ENCODE measurements around the gene EXO5. TPM values are rescaled to one million over a fixed set of nuclear protein-coding genes. Genes with fewer than 3 reads are reported as not detected.
"Not testable (repeated sequence)": the region's sequence is repeated elsewhere in the genome, so short reads cannot be mapped to it uniquely, and the experiment has no call there.

EXO5 gene
- total RNA-seq, 2 experiments from 2014 or later: 15.4 to 15.9 TPM

DNA sequence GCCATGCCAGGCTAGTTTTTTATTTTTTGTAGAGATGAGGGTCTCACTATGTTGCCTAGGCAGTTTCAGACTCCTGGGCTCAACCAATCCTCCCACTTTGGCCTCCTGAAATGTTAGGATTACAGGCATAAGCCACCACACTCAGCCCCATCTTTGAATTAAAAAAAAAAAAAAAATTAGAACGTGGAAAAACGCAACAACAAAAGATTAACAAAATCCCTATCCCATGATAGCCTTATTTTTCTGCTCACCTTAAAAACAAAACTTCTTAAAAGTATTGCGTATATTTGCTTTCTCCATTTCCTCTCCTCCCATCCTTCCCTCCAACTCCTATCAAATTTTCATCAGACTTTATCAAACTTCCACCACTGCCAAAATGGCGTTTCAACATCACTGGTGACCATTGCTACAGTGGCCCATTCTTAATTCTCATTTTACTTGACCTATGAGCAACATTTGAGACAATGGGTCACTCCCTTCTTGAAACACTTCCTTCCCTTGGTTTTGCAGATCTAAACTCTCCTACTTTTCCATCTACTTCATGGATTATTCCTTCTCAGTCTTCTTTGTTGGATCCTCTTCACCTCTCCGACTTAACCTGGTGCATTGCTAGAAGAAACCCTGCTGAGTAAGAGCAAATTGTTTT is 22.3 kb downstream of the EXO5 start:
- DNase-seq: no peak
- peaks cover 35% of the 10 kb centered on the region for H3K36me3 Mint-ChIP-seq
- CTCF ChIA-PET: interaction anchor here (1.2 to 3.0 kb wide), 3 partner anchors 18 to 420 kb away, joined by 3 to 11 read pairs (median 3); no protein-coding TSS in a partner anchor
- peak overlapping the region; percentile 87 for H3K27ac Mint-ChIP-seq
- ATAC-seq: no peak
- peak overlapping the region; percentile 95 for H3K4me3 Mint-ChIP-seq
- peaks cover 22% of the 10 kb centered on the region for H3K4me1 Mint-ChIP-seq
- peaks cover 11% of the 10 kb centered on the region for H3K27me3 Mint-ChIP-seq
- H3K9me3 Mint-ChIP-seq (ENCODE audit: low read depth): peaks cover 14% of the 10 kb centered on the region

DNA sequence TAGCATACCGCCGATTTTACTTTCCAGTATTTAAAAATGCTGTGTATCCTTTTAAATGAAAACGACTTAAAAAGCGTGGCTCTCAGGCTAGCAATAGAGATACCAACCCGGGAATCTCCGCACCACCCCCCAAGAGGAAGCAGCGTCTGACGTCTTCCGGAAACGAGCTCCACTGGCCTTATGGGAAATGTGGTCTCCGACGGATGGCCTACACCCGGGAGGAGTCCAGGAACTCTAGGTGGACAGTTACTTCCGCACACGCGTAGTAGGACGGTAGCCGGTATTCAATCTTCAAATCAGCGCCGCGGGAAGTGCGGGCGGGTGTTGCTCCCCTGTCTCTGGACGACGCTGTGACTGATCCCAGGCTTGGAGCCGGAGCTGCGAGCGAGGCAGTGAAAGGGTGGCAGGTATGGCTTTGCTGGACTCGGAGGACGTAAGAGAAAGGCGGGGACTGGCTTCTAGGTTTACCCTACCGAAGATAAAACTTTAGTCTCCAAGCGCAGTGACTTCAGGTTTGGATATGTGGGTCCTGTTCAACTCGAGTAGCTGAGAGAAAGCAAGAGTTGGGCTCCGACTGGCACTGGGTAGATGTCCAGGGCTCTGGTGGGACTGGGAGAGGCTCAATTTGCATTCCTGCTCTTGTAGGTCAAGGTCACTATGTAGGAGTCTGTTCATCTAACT is 23.0 kb downstream of the EXO5 start, which contains the start of gene ZNF684:
ZNF684 (plus strand) TSS at position 257 of the 681 bp plus-strand sequence. CDS start 1,530 bp downstream, outside the sequence.
- Mint-ChIP-seq H3K9me3 (ENCODE audit: low read depth) (peaks cover 10% of the 10 kb centered on the region), H3K4me1 (peaks cover 22% of the 10 kb centered on the region), H3K4me3 (peak within 1 kb of the TSS; percentile 95), H3K27ac (peak within 1 kb of the TSS; percentile 87), H3K36me3 (peaks cover 33% of the 10 kb centered on the region), H3K27me3 (peaks cover 11% of the 10 kb centered on the region)
- CTCF ChIA-PET: interaction anchor here (0.7 to 3.0 kb wide), 12 partner anchors 18 to 451 kb away, joined by 3 to 11 read pairs (median 4); no protein-coding TSS in a partner anchor
- DNase-seq (peak; percentile 93), ATAC-seq (peak; percentile 97)

DNA sequence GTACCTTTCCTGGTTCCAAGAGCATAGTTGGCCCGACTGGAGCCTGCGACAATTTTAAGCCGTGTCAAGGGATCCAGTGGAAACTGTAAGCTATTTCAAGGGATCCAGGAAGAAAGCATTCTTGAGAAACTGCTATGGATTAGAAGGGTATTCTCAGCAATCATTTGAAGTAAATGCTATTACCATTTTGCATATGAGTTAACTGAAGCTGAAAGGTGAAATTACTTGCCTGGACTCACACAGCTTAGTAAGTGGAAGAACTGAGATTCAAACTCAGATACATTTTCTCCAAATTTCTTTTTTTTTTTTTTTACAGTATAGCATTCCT is 23.5 kb downstream of the EXO5 start:
- H3K4me3 Mint-ChIP-seq: peak overlapping the region; percentile 95
- no peak for DNase-seq
- CTCF ChIA-PET: interaction anchor here (0.7 to 3.0 kb wide), 16 partner anchors 17 to 450 kb away, joined by 3 to 11 read pairs (median 4); partner anchors contain the start of gene NFYC
- H3K27ac Mint-ChIP-seq: peak overlapping the region; percentile 87
- peaks cover 11% of the 10 kb centered on the region for H3K27me3 Mint-ChIP-seq
- peaks cover 35% of the 10 kb centered on the region for H3K36me3 Mint-ChIP-seq
- peaks cover 22% of the 10 kb centered on the region for H3K4me1 Mint-ChIP-seq
- no peak for ATAC-seq
- peaks cover 10% of the 10 kb centered on the region for H3K9me3 Mint-ChIP-seq (ENCODE audit: low read depth)

- ATAC-seq: no peak
- Mint-ChIP-seq H3K27ac (no peak overlapping the region), H3K4me3 (peak overlapping the region; percentile 95), H3K36me3 (peaks cover 40% of the 10 kb centered on the region), H3K27me3 (peaks cover 6% of the 10 kb centered on the region), H3K9me3 (ENCODE audit: low read depth) (peaks cover 13% of the 10 kb centered on the region), H3K4me1 (peaks cover 22% of the 10 kb centered on the region)
- CTCF ChIA-PET: interaction anchor here (0.9 to 3.0 kb wide), 11 partner anchors 16 to 389 kb away, joined by 3 to 11 read pairs (median 5); partner anchors contain the start of gene NFYC
- peak; percentile 54 for DNase-seq
Observed at GRCh38 chr1:40532844-40533424, 24.4 kb downstream of the EXO5 start.

DNA sequence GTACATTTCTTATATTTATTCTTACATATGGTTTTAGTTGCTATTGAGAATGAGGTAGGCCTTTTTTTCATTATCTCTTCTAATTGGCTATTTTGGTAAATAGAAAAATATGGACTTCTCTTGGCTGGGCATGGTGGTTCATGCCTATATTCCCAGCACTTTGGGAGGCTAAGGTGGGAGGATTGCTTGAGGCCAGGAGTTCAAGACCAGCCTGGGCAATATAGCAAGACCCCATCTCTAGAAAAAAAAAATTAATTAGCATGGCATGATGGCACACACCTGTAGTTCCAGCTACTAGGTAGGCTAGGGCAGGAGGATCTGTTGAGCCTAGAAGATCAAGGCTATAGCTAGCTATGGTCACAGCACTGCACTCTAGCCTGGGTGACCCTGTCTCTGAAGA is 26.0 kb downstream of the EXO5 start:
- H3K36me3 Mint-ChIP-seq: peaks cover 51% of the 10 kb centered on the region
- CTCF ChIA-PET: interaction anchor here (0.7 kb wide), 1 partner anchor 334 kb away, joined by 3 read pairs; no protein-coding TSS in a partner anchor
- H3K9me3 Mint-ChIP-seq (ENCODE audit: low read depth): peaks cover 13% of the 10 kb centered on the region
- H3K27me3 Mint-ChIP-seq: no peaks in the 10 kb centered on the region
- H3K27ac Mint-ChIP-seq: no peak overlapping the region
- H3K4me3 Mint-ChIP-seq: no peak overlapping the region
- ATAC-seq (no peak), DNase-seq (no peak)
- peaks cover 22% of the 10 kb centered on the region for H3K4me1 Mint-ChIP-seq

- peaks cover 22% of the 10 kb centered on the region for H3K4me1 Mint-ChIP-seq
- no peak overlapping the region for H3K4me3 Mint-ChIP-seq
- peaks cover 58% of the 10 kb centered on the region for H3K36me3 Mint-ChIP-seq
- DNase-seq: no peak
- H3K9me3 Mint-ChIP-seq (ENCODE audit: low read depth): peaks cover 10% of the 10 kb centered on the region
- no peak for ATAC-seq
- H3K27ac Mint-ChIP-seq: no peak overlapping the region
- CTCF ChIA-PET: no interaction called here
- no peaks in the 10 kb centered on the region for H3K27me3 Mint-ChIP-seq
Observed at GRCh38 chr1:40535732-40536131, 27.2 kb downstream of the EXO5 start.

GRCh38 chr1:40539338-40539737 is 30.8 kb downstream of the EXO5 start:
- DNase-seq: no peak
- Mint-ChIP-seq H3K4me1 (no peaks in the 10 kb centered on the region), H3K27ac (peak overlapping the region; percentile 56), H3K27me3 (no peaks in the 10 kb centered on the region), H3K36me3 (peaks cover 71% of the 10 kb centered on the region), H3K4me3 (no peak overlapping the region), H3K9me3 (ENCODE audit: low read depth) (peaks cover 9% of the 10 kb centered on the region)
- ATAC-seq: no peak
- CTCF ChIA-PET: no interaction called here

- CTCF ChIA-PET: no interaction called here
- H3K27ac Mint-ChIP-seq: no peak overlapping the region
- peaks cover 58% of the 10 kb centered on the region for H3K36me3 Mint-ChIP-seq
- no peak for ATAC-seq
- DNase-seq: no peak
- peaks cover 27% of the 10 kb centered on the region for H3K9me3 Mint-ChIP-seq (ENCODE audit: low read depth)
- no peaks in the 10 kb centered on the region for H3K27me3 Mint-ChIP-seq
- no peaks in the 10 kb centered on the region for H3K4me1 Mint-ChIP-seq
- H3K4me3 Mint-ChIP-seq: no peak overlapping the region
Observed at GRCh38 chr1:40546957-40547356, 38.4 kb downstream of the EXO5 start.

GRCh38 chr1:40553017-40553416 is 44.5 kb downstream of the EXO5 start:
- no peaks in the 10 kb centered on the region for H3K4me1 Mint-ChIP-seq
- H3K27me3 Mint-ChIP-seq: peaks cover 3% of the 10 kb centered on the region
- ATAC-seq (no peak), DNase-seq (no peak)
- no peak overlapping the region for H3K27ac Mint-ChIP-seq
- peaks cover 7% of the 10 kb centered on the region for H3K36me3 Mint-ChIP-seq
- H3K9me3 Mint-ChIP-seq (ENCODE audit: low read depth): peaks cover 2% of the 10 kb centered on the region
- CTCF ChIA-PET: no interaction called here
- no peak overlapping the region for H3K4me3 Mint-ChIP-seq

- not testable (repeated sequence) for H3K9me3 Mint-ChIP-seq (ENCODE audit: low read depth); H3K4me3 Mint-ChIP-seq; ATAC-seq; DNase-seq; H3K27ac Mint-ChIP-seq; H3K4me1 Mint-ChIP-seq; H3K27me3 Mint-ChIP-seq; H3K36me3 Mint-ChIP-seq
- CTCF ChIA-PET: interaction anchor here (0.7 kb wide), 1 partner anchor 13 kb away, joined by 3 read pairs; no protein-coding TSS in a partner anchor
Observed at GRCh38 chr1:40554807-40555206, 46.2 kb downstream of the EXO5 start.

GRCh38 chr1:40556121-40556520 is 47.6 kb downstream of the EXO5 start:
- Mint-ChIP-seq H3K27me3 (peaks cover 3% of the 10 kb centered on the region), H3K27ac (no peak overlapping the region), H3K36me3 (peaks cover 3% of the 10 kb centered on the region), H3K9me3 (ENCODE audit: low read depth) (peaks cover 4% of the 10 kb centered on the region), H3K4me1 (peaks cover 2% of the 10 kb centered on the region), H3K4me3 (no peak overlapping the region)
- no peak for ATAC-seq
- no peak for DNase-seq
- CTCF ChIA-PET: no interaction called here

DNA sequence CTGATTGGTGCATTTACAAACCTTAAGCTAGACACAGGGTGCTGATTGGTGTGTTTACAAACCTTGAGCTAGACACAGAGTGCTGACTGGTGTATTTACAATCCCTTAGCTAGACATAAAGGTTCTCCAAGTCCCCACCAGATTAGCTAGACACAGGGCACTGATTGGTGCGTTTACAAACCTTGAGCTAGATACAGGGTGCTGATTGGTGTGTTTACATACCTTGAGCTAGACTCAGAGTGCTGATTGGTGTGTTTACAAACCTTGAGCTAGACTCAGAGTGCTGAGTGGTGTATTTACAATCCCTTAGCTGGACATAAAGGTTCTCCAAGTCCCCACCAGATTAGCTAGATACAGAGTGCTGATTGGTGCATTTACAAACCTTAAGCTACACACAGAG is 49.7 kb downstream of the EXO5 start:
- not testable (repeated sequence) for H3K9me3 Mint-ChIP-seq (ENCODE audit: low read depth); H3K27me3 Mint-ChIP-seq; H3K36me3 Mint-ChIP-seq; H3K27ac Mint-ChIP-seq; ATAC-seq; H3K4me1 Mint-ChIP-seq; H3K4me3 Mint-ChIP-seq; DNase-seq
- CTCF ChIA-PET: interaction anchor here (1.1 kb wide), 1 partner anchor 121 kb away, joined by 3 read pairs; no protein-coding TSS in a partner anchor

DNA sequence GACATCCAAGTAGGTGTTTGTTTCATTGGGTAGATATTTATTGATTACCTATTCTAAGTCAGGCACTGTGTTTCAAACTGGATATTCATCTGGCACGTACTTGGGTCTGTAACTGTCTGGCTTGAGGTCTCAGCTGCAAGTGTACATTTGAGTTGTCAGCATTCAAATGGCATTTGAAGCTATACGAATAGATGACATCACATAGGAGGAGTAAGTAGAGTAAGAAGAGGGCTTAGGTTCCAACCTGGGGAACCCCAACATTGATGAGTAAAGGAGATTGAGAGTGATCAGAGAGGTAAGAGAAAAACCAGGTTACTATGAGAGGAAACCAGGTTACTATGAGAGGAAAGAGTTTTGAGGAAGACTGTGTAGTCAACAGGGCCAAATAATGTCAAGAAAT is 53.6 kb downstream of the EXO5 start:
- peaks cover 10% of the 10 kb centered on the region for H3K9me3 Mint-ChIP-seq (ENCODE audit: low read depth)
- H3K27me3 Mint-ChIP-seq: peaks cover 4% of the 10 kb centered on the region
- no peak overlapping the region for H3K4me3 Mint-ChIP-seq
- H3K27ac Mint-ChIP-seq: no peak overlapping the region
- DNase-seq (no peak), ATAC-seq (no peak)
- H3K4me1 Mint-ChIP-seq: peaks cover 6% of the 10 kb centered on the region
- peaks cover 4% of the 10 kb centered on the region for H3K36me3 Mint-ChIP-seq
- CTCF ChIA-PET: no interaction called here

Measured in activated CD8-positive, alpha-beta memory T cell treated with anti-CD3 and anti-CD28 coated beads, Interleukin-2, amount 10 ng/mL, durations not matched to agents 7 days and 5 days (primary cell).